WTC11 (cell line): Measurements from ENCODE around the gene DNAH17. TPM values are rescaled to one million over a fixed set of nuclear protein-coding genes. Genes with fewer than 3 reads are reported as not detected.

Experiments used
- ATAC-seq: fragments of 200-7000 bp; cut with Tn5 transposase; 2 replicates; pipeline ENCODE4 v1.10.0; 2021; ENCODE audit warnings: mild to moderate bottlenecking, moderate library complexity
- CTCF ChIA-PET: fragments of 300-600 bp; sonication (Branson Sonifier 250); formaldehyde crosslinking; loops from one replicate; lab custom pipeline; 2021; ENCODE audit warnings: antibody characterized with exemption; lab: Charles Lee
- POLR2A ChIA-PET: fragments of 350-600 bp; sonication (Branson Sonifier 250); formaldehyde crosslinking; loops from one replicate; lab custom pipeline; 2021; ENCODE audit warnings: antibody characterized with exemption; lab: Charles Lee
- DNase-seq: peaks from one replicate; pipeline ENCODE4 v3.0.0; 2021; ENCODE audit warnings: low spot score
- H3K27ac Mint-ChIP-seq: 2 replicates; pipeline ENCODE4 v1.8.0; 2021; ENCODE audit warnings: mixed read lengths
- H3K27me3 Mint-ChIP-seq: 2 replicates; pipeline ENCODE4 v1.8.0; 2021; ENCODE audit warnings: low read depth, mild to moderate bottlenecking, moderate library complexity, mixed read lengths
- H3K36me3 Mint-ChIP-seq: 2 replicates; pipeline ENCODE4 v1.8.0; 2021; ENCODE audit warnings: mixed read lengths
- H3K4me1 Mint-ChIP-seq: 2 replicates; pipeline ENCODE4 v1.8.0; 2022; ENCODE audit warnings: mixed read lengths
- H3K4me3 Mint-ChIP-seq: 2 replicates; pipeline ENCODE4 v1.8.0; 2021; ENCODE audit warnings: mild to moderate bottlenecking, moderate library complexity, mixed read lengths
- H3K9me3 Mint-ChIP-seq: 2 replicates; pipeline ENCODE4 v1.8.0; 2021; ENCODE audit warnings: mixed read lengths
- CREB1 ChIP-seq: sonication (generic); formaldehyde crosslinking; IDR thresholded peaks from 2 replicates; pipeline ENCODE4 v1.8.0; 2023; ENCODE audit warnings: mild to moderate bottlenecking, missing genetic modification reagents
- CREM ChIP-seq: sonication (generic); formaldehyde crosslinking; IDR thresholded peaks from 2 replicates; pipeline ENCODE4 v1.8.1; 2022; ENCODE audit warnings: mild to moderate bottlenecking, missing genetic modification reagents, moderate library complexity
- EMX1 ChIP-seq: fragments of 250-450 bp; sonication (Bioruptor Pico); IDR thresholded peaks from 2 replicates; pipeline ENCODE4 v1.8.0; 2021; ENCODE audit warnings: mild to moderate bottlenecking
- FOXP1 ChIP-seq: sonication (generic); formaldehyde crosslinking; IDR thresholded peaks from 2 replicates; pipeline ENCODE4 v1.8.0; 2022; ENCODE audit warnings: missing genetic modification reagents, mild to moderate bottlenecking, moderate library complexity, borderline replicate concordance
- HMGA2 ChIP-seq: fragments of 250-450 bp; sonication (Bioruptor Pico); IDR thresholded peaks from 2 replicates; pipeline ENCODE4 v1.4.0; 2021; ENCODE audit warnings: mild to moderate bottlenecking, moderate library complexity
- IRF2 ChIP-seq: sonication (generic); formaldehyde crosslinking; IDR thresholded peaks from 2 replicates; pipeline ENCODE4 v1.8.0; 2022; ENCODE audit warnings: low read depth, missing genetic modification reagents, borderline replicate concordance
- NFE2L1 ChIP-seq: sonication (generic); formaldehyde crosslinking; IDR thresholded peaks from 2 replicates; pipeline ENCODE4 v1.8.1; 2023; ENCODE audit warnings: missing genetic modification reagents
- NR3C1 ChIP-seq: sonication (generic); formaldehyde crosslinking; conservative IDR thresholded peaks from 2 replicates; pipeline ENCODE4 v1.8.1; 2023; ENCODE audit warnings: low read depth, mild to moderate bottlenecking, missing genetic modification reagents
- RELA ChIP-seq: sonication (generic); formaldehyde crosslinking; IDR thresholded peaks from 2 replicates; pipeline ENCODE4 v1.8.1; 2022; ENCODE audit warnings: missing genetic modification reagents, mild to moderate bottlenecking, borderline replicate concordance
- SOX15 ChIP-seq: fragments of 250-450 bp; sonication (Bioruptor Pico); IDR thresholded peaks from 2 replicates; pipeline ENCODE4 v1.9.0; 2021; ENCODE audit warnings: mild to moderate bottlenecking
- total RNA-seq: library from RNA; stranded (reverse); gene quantifications from 3 replicates; pipeline ENCODE4 v1.2.3, GENCODE V29; 2021
- TF ChIP-seq, protein P1 (sequence below): fragments of 250-450 bp; sonication (Bioruptor Pico); IDR thresholded peaks from 2 replicates; pipeline ENCODE4 v1.9.0; 2021; ENCODE audit warnings: mild to moderate bottlenecking
- TF ChIP-seq, protein P2 (sequence below): sonication (generic); formaldehyde crosslinking; IDR thresholded peaks from 2 replicates; pipeline ENCODE4 v1.8.0; 2022; ENCODE audit warnings: mild to moderate bottlenecking, missing genetic modification reagents
- TF ChIP-seq, protein P3 (sequence below): sonication (generic); formaldehyde crosslinking; IDR thresholded peaks from 2 replicates; pipeline ENCODE4 v1.8.0; 2023; ENCODE audit warnings: missing genetic modification reagents
- TF ChIP-seq, protein P4 (sequence below): sonication (generic); formaldehyde crosslinking; IDR thresholded peaks from 2 replicates; pipeline ENCODE4 v1.8.0; 2022; ENCODE audit warnings: missing genetic modification reagents
- TF ChIP-seq, protein P5 (sequence below): sonication (generic); formaldehyde crosslinking; IDR thresholded peaks from 2 replicates; pipeline ENCODE4 v1.8.1; 2022; ENCODE audit warnings: low read depth, mild to moderate bottlenecking, moderate library complexity, missing genetic modification reagents, borderline replicate concordance
- TF ChIP-seq, protein P6 (sequence below): sonication (generic); formaldehyde crosslinking; IDR thresholded peaks from 2 replicates; pipeline ENCODE4 v1.8.0; 2022; ENCODE audit warnings: mild to moderate bottlenecking, missing genetic modification reagents

The DNAH17 gene
- total RNA-seq, 1 experiment from 2014 or later: 0.87 TPM

DNA sequence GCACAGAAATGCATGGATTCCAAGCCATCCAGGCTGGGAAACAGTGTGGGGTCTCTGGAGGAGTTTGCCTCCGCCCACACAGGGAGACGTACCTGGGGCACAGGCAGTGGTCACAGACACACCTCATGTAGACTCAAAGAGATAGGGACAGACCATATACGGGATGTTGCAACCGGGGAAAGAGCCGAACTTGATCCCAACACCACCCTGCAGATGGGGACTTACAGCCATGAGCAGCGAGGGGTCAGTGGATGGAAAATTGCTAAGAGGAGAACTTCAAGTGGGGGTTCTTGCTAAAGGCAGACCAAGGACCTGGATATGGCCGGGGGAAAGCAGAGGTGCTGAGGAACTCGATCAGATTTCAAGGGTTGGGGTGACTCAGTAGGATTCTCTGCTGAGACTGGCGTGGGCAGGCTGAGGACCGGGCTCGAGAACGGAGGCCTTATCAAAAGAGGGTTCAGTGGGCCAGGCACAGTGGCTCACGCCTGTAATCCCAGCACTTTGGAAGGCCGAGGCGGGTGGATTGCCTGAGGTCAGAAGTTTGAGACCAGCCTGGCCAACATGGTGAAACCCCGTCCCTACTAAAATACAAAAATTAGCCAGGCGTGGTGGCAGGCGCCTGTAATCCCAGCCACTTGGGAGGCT lies 12.0 kb upstream of the DNAH17 start:
- ChIA-PET CTCF (no interaction called here), POLR2A (no interaction called here)
- ATAC-seq (no peak), DNase-seq (no peak)
- H3K4me3 Mint-ChIP-seq: no peak overlapping the region
- H3K27me3 Mint-ChIP-seq: no peaks in the 10 kb centered on the region
- peaks cover 15% of the 10 kb centered on the region for H3K4me1 Mint-ChIP-seq
- H3K9me3 Mint-ChIP-seq: no peaks in the 10 kb centered on the region
- TF ChIP-seq SOX15 (CRISPR knock-in tag): no peak
- TF ChIP-seq, protein P1, sequence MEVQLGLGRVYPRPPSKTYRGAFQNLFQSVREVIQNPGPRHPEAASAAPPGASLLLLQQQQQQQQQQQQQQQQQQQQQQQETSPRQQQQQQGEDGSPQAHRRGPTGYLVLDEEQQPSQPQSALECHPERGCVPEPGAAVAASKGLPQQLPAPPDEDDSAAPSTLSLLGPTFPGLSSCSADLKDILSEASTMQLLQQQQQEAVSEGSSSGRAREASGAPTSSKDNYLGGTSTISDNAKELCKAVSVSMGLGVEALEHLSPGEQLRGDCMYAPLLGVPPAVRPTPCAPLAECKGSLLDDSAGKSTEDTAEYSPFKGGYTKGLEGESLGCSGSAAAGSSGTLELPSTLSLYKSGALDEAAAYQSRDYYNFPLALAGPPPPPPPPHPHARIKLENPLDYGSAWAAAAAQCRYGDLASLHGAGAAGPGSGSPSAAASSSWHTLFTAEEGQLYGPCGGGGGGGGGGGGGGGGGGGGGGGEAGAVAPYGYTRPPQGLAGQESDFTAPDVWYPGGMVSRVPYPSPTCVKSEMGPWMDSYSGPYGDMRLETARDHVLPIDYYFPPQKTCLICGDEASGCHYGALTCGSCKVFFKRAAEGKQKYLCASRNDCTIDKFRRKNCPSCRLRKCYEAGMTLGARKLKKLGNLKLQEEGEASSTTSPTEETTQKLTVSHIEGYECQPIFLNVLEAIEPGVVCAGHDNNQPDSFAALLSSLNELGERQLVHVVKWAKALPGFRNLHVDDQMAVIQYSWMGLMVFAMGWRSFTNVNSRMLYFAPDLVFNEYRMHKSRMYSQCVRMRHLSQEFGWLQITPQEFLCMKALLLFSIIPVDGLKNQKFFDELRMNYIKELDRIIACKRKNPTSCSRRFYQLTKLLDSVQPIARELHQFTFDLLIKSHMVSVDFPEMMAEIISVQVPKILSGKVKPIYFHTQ (CRISPR knock-in tag): no peak
- TF ChIP-seq, protein P2, sequence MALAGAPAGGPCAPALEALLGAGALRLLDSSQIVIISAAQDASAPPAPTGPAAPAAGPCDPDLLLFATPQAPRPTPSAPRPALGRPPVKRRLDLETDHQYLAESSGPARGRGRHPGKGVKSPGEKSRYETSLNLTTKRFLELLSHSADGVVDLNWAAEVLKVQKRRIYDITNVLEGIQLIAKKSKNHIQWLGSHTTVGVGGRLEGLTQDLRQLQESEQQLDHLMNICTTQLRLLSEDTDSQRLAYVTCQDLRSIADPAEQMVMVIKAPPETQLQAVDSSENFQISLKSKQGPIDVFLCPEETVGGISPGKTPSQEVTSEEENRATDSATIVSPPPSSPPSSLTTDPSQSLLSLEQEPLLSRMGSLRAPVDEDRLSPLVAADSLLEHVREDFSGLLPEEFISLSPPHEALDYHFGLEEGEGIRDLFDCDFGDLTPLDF (CRISPR knock-in tag): no peak
- TF ChIP-seq, protein P3, sequence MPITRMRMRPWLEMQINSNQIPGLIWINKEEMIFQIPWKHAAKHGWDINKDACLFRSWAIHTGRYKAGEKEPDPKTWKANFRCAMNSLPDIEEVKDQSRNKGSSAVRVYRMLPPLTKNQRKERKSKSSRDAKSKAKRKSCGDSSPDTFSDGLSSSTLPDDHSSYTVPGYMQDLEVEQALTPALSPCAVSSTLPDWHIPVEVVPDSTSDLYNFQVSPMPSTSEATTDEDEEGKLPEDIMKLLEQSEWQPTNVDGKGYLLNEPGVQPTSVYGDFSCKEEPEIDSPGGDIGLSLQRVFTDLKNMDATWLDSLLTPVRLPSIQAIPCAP (CRISPR knock-in tag): no peak
- no peak for TF ChIP-seq EMX1 (CRISPR knock-in tag)
- TF ChIP-seq RELA (CRISPR knock-in tag): no peak
- TF ChIP-seq NFE2L1 (CRISPR knock-in tag): no peak
- no peak for TF ChIP-seq FOXP1 (CRISPR knock-in tag)
- TF ChIP-seq NR3C1: no peak
- no peak for TF ChIP-seq CREB1 (CRISPR knock-in tag)
- TF ChIP-seq CREM (CRISPR knock-in tag): no peak
- TF ChIP-seq, protein P4, sequence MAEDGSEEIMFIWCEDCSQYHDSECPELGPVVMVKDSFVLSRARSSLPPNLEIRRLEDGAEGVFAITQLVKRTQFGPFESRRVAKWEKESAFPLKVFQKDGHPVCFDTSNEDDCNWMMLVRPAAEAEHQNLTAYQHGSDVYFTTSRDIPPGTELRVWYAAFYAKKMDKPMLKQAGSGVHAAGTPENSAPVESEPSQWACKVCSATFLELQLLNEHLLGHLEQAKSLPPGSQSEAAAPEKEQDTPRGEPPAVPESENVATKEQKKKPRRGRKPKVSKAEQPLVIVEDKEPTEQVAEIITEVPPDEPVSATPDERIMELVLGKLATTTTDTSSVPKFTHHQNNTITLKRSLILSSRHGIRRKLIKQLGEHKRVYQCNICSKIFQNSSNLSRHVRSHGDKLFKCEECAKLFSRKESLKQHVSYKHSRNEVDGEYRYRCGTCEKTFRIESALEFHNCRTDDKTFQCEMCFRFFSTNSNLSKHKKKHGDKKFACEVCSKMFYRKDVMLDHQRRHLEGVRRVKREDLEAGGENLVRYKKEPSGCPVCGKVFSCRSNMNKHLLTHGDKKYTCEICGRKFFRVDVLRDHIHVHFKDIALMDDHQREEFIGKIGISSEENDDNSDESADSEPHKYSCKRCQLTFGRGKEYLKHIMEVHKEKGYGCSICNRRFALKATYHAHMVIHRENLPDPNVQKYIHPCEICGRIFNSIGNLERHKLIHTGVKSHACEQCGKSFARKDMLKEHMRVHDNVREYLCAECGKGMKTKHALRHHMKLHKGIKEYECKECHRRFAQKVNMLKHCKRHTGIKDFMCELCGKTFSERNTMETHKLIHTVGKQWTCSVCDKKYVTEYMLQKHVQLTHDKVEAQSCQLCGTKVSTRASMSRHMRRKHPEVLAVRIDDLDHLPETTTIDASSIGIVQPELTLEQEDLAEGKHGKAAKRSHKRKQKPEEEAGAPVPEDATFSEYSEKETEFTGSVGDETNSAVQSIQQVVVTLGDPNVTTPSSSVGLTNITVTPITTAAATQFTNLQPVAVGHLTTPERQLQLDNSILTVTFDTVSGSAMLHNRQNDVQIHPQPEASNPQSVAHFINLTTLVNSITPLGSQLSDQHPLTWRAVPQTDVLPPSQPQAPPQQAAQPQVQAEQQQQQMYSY (CRISPR knock-in tag): no peak
- TF ChIP-seq IRF2 (CRISPR knock-in tag): no peak
- TF ChIP-seq, protein P5, sequence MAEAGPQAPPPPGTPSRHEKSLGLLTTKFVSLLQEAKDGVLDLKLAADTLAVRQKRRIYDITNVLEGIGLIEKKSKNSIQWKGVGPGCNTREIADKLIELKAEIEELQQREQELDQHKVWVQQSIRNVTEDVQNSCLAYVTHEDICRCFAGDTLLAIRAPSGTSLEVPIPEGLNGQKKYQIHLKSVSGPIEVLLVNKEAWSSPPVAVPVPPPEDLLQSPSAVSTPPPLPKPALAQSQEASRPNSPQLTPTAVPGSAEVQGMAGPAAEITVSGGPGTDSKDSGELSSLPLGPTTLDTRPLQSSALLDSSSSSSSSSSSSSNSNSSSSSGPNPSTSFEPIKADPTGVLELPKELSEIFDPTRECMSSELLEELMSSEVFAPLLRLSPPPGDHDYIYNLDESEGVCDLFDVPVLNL (CRISPR knock-in tag): no peak
- no peak for TF ChIP-seq HMGA2 (CRISPR knock-in tag)
- TF ChIP-seq, protein P6, sequence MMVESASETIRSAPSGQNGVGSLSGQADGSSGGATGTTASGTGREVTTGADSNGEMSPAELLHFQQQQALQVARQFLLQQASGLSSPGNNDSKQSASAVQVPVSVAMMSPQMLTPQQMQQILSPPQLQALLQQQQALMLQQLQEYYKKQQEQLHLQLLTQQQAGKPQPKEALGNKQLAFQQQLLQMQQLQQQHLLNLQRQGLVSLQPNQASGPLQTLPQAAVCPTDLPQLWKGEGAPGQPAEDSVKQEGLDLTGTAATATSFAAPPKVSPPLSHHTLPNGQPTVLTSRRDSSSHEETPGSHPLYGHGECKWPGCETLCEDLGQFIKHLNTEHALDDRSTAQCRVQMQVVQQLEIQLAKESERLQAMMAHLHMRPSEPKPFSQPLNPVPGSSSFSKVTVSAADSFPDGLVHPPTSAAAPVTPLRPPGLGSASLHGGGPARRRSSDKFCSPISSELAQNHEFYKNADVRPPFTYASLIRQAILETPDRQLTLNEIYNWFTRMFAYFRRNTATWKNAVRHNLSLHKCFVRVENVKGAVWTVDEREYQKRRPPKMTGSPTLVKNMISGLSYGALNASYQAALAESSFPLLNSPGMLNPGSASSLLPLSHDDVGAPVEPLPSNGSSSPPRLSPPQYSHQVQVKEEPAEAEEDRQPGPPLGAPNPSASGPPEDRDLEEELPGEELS: no peak
- TF ChIP-seq, all 79 proteins: peak for 0
- no peaks in the 10 kb centered on the region for H3K36me3 Mint-ChIP-seq
- H3K27ac Mint-ChIP-seq: no peak overlapping the region
